Hepatocyte (in vitro differentiated cells): ENCODE measurements around the gene LNX1. TPM values are rescaled to one million over a fixed set of nuclear protein-coding genes. Genes with fewer than 3 reads are reported as not detected.

Source experiments
- DNase-seq: peaks from one replicate; pipeline ENCODE4 v3.0.0-alpha.2; 2016; ENCODE audit warnings: low spot score
- H2AFZ ChIP-seq: fragments of 200-600 bp; sonication (generic); 2 replicates; pipeline ENCODE4 v1.6.0; 2016; ENCODE audit warnings: antibody characterized with exemption, mild to moderate bottlenecking
- H3K27ac ChIP-seq: fragments of 200-600 bp; sonication (generic); 2 replicates; pipeline ENCODE4 v1.5.1; 2016; ENCODE audit warnings: mild to moderate bottlenecking
- H3K27me3 ChIP-seq: fragments of 200-600 bp; sonication (generic); 2 replicates; pipeline ENCODE4 v1.6.1; 2016
- H3K36me3 ChIP-seq: fragments of 200-600 bp; sonication (generic); replicated peaks from 2 replicates; pipeline ENCODE4 v1.5.1; 2016; ENCODE audit warnings: low read depth; ENCODE audit not compliant: insufficient read depth
- H3K4me1 ChIP-seq: fragments of 200-600 bp; sonication (generic); 2 replicates; pipeline ENCODE4 v1.5.1; 2016; ENCODE audit warnings: mild to moderate bottlenecking, moderate library complexity; ENCODE audit not compliant: insufficient read depth
- H3K4me2 ChIP-seq: fragments of 200-600 bp; sonication (generic); 2 replicates; pipeline ENCODE4 v1.6.0; 2016
- H3K4me3 ChIP-seq: fragments of 200-600 bp; sonication (generic); 2 replicates; pipeline ENCODE4 v1.5.1; 2016; ENCODE audit warnings: mild to moderate bottlenecking
- H3K79me2 ChIP-seq: fragments of 200-600 bp; sonication (generic); 2 replicates; pipeline ENCODE4 v1.6.0; 2017; ENCODE audit warnings: mild to moderate bottlenecking
- H3K9me2 ChIP-seq: fragments of 200-600 bp; sonication (generic); replicated peaks from 2 replicates; pipeline ENCODE4 v1.6.0; 2017; ENCODE audit warnings: mild to moderate bottlenecking; ENCODE audit not compliant: insufficient read depth
- H3K9me3 ChIP-seq: fragments of 200-600 bp; sonication (generic); 2 replicates; pipeline ENCODE4 v1.5.1; 2016; ENCODE audit warnings: low read depth, mild to moderate bottlenecking
- H4K20me1 ChIP-seq: fragments of 200-600 bp; sonication (generic); 2 replicates; pipeline ENCODE4 v1.6.0; 2016; ENCODE audit warnings: mild to moderate bottlenecking; ENCODE audit not compliant: insufficient read depth, poor library complexity, severe bottlenecking
- CTCF ChIP-seq: fragments of 200-600 bp; sonication (generic); IDR thresholded peaks from 2 replicates; pipeline ENCODE4 v1.5.1; 2016; ENCODE audit warnings: antibody characterized with exemption, mild to moderate bottlenecking; ENCODE audit not compliant: poor library complexity
- EZH2 ChIP-seq: fragments of 200-600 bp; sonication (generic); IDR thresholded peaks from 2 replicates; pipeline ENCODE4 v1.6.1; 2016; ENCODE audit warnings: antibody characterized with exemption, mild to moderate bottlenecking, borderline replicate concordance
- EZH2phosphoT487 ChIP-seq: fragments of 200-600 bp; sonication (generic); IDR thresholded peaks from one replicate; pipeline ENCODE4 v1.6.1; 2018; ENCODE audit warnings: antibody characterized with exemption, mild to moderate bottlenecking, low read depth, moderate library complexity; ENCODE audit not compliant: unreplicated experiment, severe bottlenecking
- WGBS: methylation state at CpG from one replicate; pipeline ENCODE4 v1.1.6; 2016; ENCODE audit warnings: low lambda C conversion rate; ENCODE audit errors: missing lambda C conversion rate; 5-methylcytosine and 5-hydroxymethylcytosine counted together
- polyA plus RNA-seq: library from polyadenylated mRNA; unstranded; fragments of >200 nt; fragmentation: Nextera tagmentation; extraction: Ambion mirVana; gene quantifications from 2 replicates; pipeline ENCODE4 v1.2.1, GENCODE V29; 2016
- total RNA-seq: library from RNA; depleted of rRNA; stranded (reverse); fragments of >200 nt; gene quantifications from 2 replicates; pipeline ENCODE4 v1.2.3, GENCODE V29; 2014

LNX1 gene
- total and polyA plus RNA-seq, 2 experiments from 2014 or later: 8.4 to 16.7 TPM

- Histone ChIP-seq H3K27ac (peak overlapping the region; percentile 83), H3K4me3 (no peak overlapping the region)
- 47% methylated on average over 6 of the region's 6 CpGs for WGBS
Measured at GRCh38 chr4:53490161-53490956, 100.9 kb downstream of the LNX1 start.

GRCh38 chr4:53489279-53489889, 101.9 kb downstream of the LNX1 start:
- no peaks in the 10 kb centered on the region for H3K9me2 ChIP-seq
- H3K36me3 ChIP-seq: no peaks in the 10 kb centered on the region
- H3K4me2 ChIP-seq: no peak overlapping the region
- H2AFZ ChIP-seq: no peak overlapping the region
- H3K79me2 ChIP-seq: no peaks in the 10 kb centered on the region
- H3K27ac ChIP-seq: peak overlapping the region; percentile 83
- TF ChIP-seq EZH2 (no peak), EZH2phosphoT487 (no peak)
- no peaks in the 10 kb centered on the region for H3K9me3 ChIP-seq
- no peaks in the 10 kb centered on the region for H3K27me3 ChIP-seq
- H3K4me1 ChIP-seq: no peaks in the 10 kb centered on the region
- no peak for DNase-seq
- H3K4me3 ChIP-seq: no peak overlapping the region
- no peaks in the 10 kb centered on the region for H4K20me1 ChIP-seq

More at GRCh38 chr4:53490161-53490956, 100.9 kb downstream of the LNX1 start:
- no peak overlapping the region for H2AFZ ChIP-seq
- no peaks in the 10 kb centered on the region for H4K20me1 ChIP-seq
- H3K4me1 ChIP-seq: no peaks in the 10 kb centered on the region
- H3K79me2 ChIP-seq: no peaks in the 10 kb centered on the region
- DNase-seq: peak; percentile 39
- no peaks in the 10 kb centered on the region for H3K27me3 ChIP-seq
- TF ChIP-seq CTCF (no peak), EZH2 (no peak), EZH2phosphoT487 (no peak)
- H3K9me3 ChIP-seq: no peaks in the 10 kb centered on the region
- no peaks in the 10 kb centered on the region for H3K9me2 ChIP-seq
- peak overlapping the region; percentile 36 for H3K4me2 ChIP-seq
- no peaks in the 10 kb centered on the region for H3K36me3 ChIP-seq

- H3K27me3 ChIP-seq: no peaks in the 10 kb centered on the region
- H3K4me1 ChIP-seq: no peaks in the 10 kb centered on the region
- no peaks in the 10 kb centered on the region for H3K9me2 ChIP-seq
- no peaks in the 10 kb centered on the region for H3K9me3 ChIP-seq
- no peaks in the 10 kb centered on the region for H3K79me2 ChIP-seq
- no peaks in the 10 kb centered on the region for H4K20me1 ChIP-seq
- no peak overlapping the region for H3K27ac ChIP-seq
- H3K4me3 ChIP-seq: no peak overlapping the region
- no peaks in the 10 kb centered on the region for H3K36me3 ChIP-seq
- no peak overlapping the region for H2AFZ ChIP-seq
- no peak overlapping the region for H3K4me2 ChIP-seq
- no peak for DNase-seq
- TF ChIP-seq EZH2phosphoT487 (no peak), CTCF (no peak), EZH2 (no peak)
Measured at GRCh38 chr4:53487766-53488165, 103.5 kb downstream of the LNX1 start.

GRCh38 chr4:53485658-53486040, 105.6 kb downstream of the LNX1 start:
- Histone ChIP-seq H3K36me3 (no peaks in the 10 kb centered on the region), H3K4me2 (no peak overlapping the region), H3K9me2 (no peaks in the 10 kb centered on the region), H3K9me3 (no peaks in the 10 kb centered on the region), H3K27me3 (no peaks in the 10 kb centered on the region), H3K79me2 (no peaks in the 10 kb centered on the region), H3K4me3 (no peak overlapping the region), H2AFZ (no peak overlapping the region), H4K20me1 (no peaks in the 10 kb centered on the region), H3K4me1 (no peaks in the 10 kb centered on the region), H3K27ac (no peak overlapping the region)
- DNase-seq: no peak
- WGBS: 32% methylated on average over 1 of the region's 1 CpG
- no peak for TF ChIP-seq EZH2
- no peak for TF ChIP-seq CTCF
- no peak for TF ChIP-seq EZH2phosphoT487
